HCT116 (cell line): ENCODE measurements around the gene SH2B2.

Experiments used
- EZH2phosphoT487 ChIP-seq: fragments of 200-600 bp; IDR thresholded peaks from 2 replicates; pipeline ENCODE4 v1.6.1; 2018; ENCODE audit warnings: antibody characterized with exemption, borderline replicate concordance
- RAD21 ChIP-seq: IDR thresholded peaks from 2 replicates; pipeline ENCODE4 v1.6.1; 2012; ENCODE audit warnings: low read depth, mild to moderate bottlenecking
- SRF ChIP-seq: IDR thresholded peaks from 2 replicates; pipeline ENCODE4 v1.6.1; 2012; ENCODE audit warnings: low read depth
- TF ChIP-seq, protein P1 (sequence below): IDR thresholded peaks from 2 replicates; pipeline ENCODE4 v1.6.1; 2012; ENCODE audit warnings: low read depth
- TF ChIP-seq, protein P2 (sequence below), 3 experiments: fragments of 200-600 bp in 1 of 3; sonication (generic) in 1 of 3; IDR thresholded peaks in 2 of 3; conservative IDR thresholded peaks in 1 of 3; 2 replicates each; pipeline ENCODE4 v1.5.1; 2012 to 2017; ENCODE audit warnings: low read depth in 2 of 3, low read length in 2 of 3, antibody characterized with exemption in 1 of 3, borderline replicate concordance in 1 of 3, control low read depth in 1 of 3, mild to moderate bottlenecking in 1 of 3, mixed read lengths in 1 of 3, mixed run types in 1 of 3, moderate library complexity in 1 of 3; ENCODE audit not compliant: insufficient read depth in 1 of 3
- TF ChIP-seq, protein P3 (sequence below): IDR thresholded peaks from 2 replicates; pipeline ENCODE4 v1.6.1; 2012

- no peak for TF ChIP-seq RAD21
- TF ChIP-seq, protein P1, sequence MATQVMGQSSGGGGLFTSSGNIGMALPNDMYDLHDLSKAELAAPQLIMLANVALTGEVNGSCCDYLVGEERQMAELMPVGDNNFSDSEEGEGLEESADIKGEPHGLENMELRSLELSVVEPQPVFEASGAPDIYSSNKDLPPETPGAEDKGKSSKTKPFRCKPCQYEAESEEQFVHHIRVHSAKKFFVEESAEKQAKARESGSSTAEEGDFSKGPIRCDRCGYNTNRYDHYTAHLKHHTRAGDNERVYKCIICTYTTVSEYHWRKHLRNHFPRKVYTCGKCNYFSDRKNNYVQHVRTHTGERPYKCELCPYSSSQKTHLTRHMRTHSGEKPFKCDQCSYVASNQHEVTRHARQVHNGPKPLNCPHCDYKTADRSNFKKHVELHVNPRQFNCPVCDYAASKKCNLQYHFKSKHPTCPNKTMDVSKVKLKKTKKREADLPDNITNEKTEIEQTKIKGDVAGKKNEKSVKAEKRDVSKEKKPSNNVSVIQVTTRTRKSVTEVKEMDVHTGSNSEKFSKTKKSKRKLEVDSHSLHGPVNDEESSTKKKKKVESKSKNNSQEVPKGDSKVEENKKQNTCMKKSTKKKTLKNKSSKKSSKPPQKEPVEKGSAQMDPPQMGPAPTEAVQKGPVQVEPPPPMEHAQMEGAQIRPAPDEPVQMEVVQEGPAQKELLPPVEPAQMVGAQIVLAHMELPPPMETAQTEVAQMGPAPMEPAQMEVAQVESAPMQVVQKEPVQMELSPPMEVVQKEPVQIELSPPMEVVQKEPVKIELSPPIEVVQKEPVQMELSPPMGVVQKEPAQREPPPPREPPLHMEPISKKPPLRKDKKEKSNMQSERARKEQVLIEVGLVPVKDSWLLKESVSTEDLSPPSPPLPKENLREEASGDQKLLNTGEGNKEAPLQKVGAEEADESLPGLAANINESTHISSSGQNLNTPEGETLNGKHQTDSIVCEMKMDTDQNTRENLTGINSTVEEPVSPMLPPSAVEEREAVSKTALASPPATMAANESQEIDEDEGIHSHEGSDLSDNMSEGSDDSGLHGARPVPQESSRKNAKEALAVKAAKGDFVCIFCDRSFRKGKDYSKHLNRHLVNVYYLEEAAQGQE = no peak
- TF ChIP-seq, protein P2, sequence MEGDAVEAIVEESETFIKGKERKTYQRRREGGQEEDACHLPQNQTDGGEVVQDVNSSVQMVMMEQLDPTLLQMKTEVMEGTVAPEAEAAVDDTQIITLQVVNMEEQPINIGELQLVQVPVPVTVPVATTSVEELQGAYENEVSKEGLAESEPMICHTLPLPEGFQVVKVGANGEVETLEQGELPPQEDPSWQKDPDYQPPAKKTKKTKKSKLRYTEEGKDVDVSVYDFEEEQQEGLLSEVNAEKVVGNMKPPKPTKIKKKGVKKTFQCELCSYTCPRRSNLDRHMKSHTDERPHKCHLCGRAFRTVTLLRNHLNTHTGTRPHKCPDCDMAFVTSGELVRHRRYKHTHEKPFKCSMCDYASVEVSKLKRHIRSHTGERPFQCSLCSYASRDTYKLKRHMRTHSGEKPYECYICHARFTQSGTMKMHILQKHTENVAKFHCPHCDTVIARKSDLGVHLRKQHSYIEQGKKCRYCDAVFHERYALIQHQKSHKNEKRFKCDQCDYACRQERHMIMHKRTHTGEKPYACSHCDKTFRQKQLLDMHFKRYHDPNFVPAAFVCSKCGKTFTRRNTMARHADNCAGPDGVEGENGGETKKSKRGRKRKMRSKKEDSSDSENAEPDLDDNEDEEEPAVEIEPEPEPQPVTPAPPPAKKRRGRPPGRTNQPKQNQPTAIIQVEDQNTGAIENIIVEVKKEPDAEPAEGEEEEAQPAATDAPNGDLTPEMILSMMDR (IDR thresholded peaks at IDR 0.05 in 2 of 3, conservative IDR thresholded peaks at IDR 0.05 in 1 of 3; ENCODE audit: borderline replicate concordance in 1 of 3, insufficient read depth in 1 of 3, low read depth in 2 of 3, low read length in 2 of 3) = no peak
- TF ChIP-seq EZH2phosphoT487 = no peak
- TF ChIP-seq SRF = no peak
- TF ChIP-seq, protein P3, sequence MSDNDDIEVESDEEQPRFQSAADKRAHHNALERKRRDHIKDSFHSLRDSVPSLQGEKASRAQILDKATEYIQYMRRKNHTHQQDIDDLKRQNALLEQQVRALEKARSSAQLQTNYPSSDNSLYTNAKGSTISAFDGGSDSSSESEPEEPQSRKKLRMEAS = no peak
These were observed 13.5 kb upstream of the SH2B2 start for GRCh38 chr7:102272917-102273748.
